GM21526 (cell line): Measurements from ENCODE around the gene SLC44A2.

ENCODE experiments used
- ATAC-seq: cut with Tn5 transposase; IDR thresholded peaks from one replicate; pipeline ENCODE4 v1.9.1; 2021; ENCODE audit warnings: moderate library complexity; ENCODE audit not compliant: unreplicated experiment, low FRiP score

The SLC44A2 gene

GRCh38 chr19:10625003-10625761 lies at the start of gene SLC44A2:
Gene SLC44A2 (plus strand): TSS chr19:10625553. CDS start chr19:10625634, 81 bp downstream.
- no peak for ATAC-seq

- ATAC-seq = no peak
Measured at GRCh38 chr19:10577951-10578350, 47.4 kb upstream of the SLC44A2 start.

GRCh38 chr19:10580979-10581631 lies 44.2 kb upstream of the SLC44A2 start:
- ATAC-seq = no peak

- no peak for ATAC-seq
Measured at GRCh38 chr19:10582091-10582490, 43.3 kb upstream of the SLC44A2 start.

- ATAC-seq = no peak
Measured at GRCh38 chr19:10583036-10583776, 42.1 kb upstream of the SLC44A2 start.

- no peak for ATAC-seq
Measured at GRCh38 chr19:10586396-10586795, 39.0 kb upstream of the SLC44A2 start.

GRCh38 chr19:10587022-10587838 lies 38.1 kb upstream of the SLC44A2 start, which contains the start of gene AP1M2:
Gene AP1M2 (minus strand): TSS chr19:10587312. CDS start chr19:10587231, 81 bp downstream.
- ATAC-seq = no peak

- ATAC-seq = no peak
Measured at GRCh38 chr19:10587839-10588150, 37.6 kb upstream of the SLC44A2 start.

- ATAC-seq = no peak
Measured at GRCh38 chr19:10593148-10593547, 32.2 kb upstream of the SLC44A2 start.

GRCh38 chr19:10593820-10594637 lies 31.3 kb upstream of the SLC44A2 start:
- no peak for ATAC-seq

GRCh38 chr19:10600149-10600548 lies 25.2 kb upstream of the SLC44A2 start:
- ATAC-seq = no peak

- no peak for ATAC-seq
Measured at GRCh38 chr19:10601999-10602329, 23.4 kb upstream of the SLC44A2 start.

- no peak for ATAC-seq
Measured at GRCh38 chr19:10602330-10603083, 22.8 kb upstream of the SLC44A2 start.

- ATAC-seq = no peak
Measured at GRCh38 chr19:10603084-10603872, 22.1 kb upstream of the SLC44A2 start.

- no peak for ATAC-seq
Measured at GRCh38 chr19:10603873-10604459, 21.4 kb upstream of the SLC44A2 start.

- no peak for ATAC-seq
Measured at GRCh38 chr19:10604460-10604980, 20.8 kb upstream of the SLC44A2 start.

- ATAC-seq = no peak
Measured at GRCh38 chr19:10611907-10612306, 13.4 kb upstream of the SLC44A2 start.
